Left ventricle myocardium inferior (tissue), 1 donor: ENCODE measurements around the gene SYT11. TPM values are rescaled to one million over a fixed set of nuclear protein-coding genes. Genes with fewer than 3 reads are reported as not detected.

Experiments used
- DNase-seq: peaks from one replicate; pipeline ENCODE4 v3.0.0-alpha.2; 2020
- H3K27ac ChIP-seq: fragments of 200-600 bp; replicated peaks from 2 replicates; pipeline ENCODE4 v1.8.0; 2021
- H3K27me3 ChIP-seq: fragments of 200-600 bp; 2 replicates; pipeline ENCODE4 v1.8.0; 2021; ENCODE audit warnings: low read depth
- H3K36me3 ChIP-seq: fragments of 200-600 bp; 2 replicates; pipeline ENCODE4 v1.8.0; 2021
- H3K4me1 ChIP-seq: fragments of 200-600 bp; 2 replicates; pipeline ENCODE4 v1.8.0; 2021
- H3K4me3 ChIP-seq: fragments of 200-600 bp; 2 replicates; pipeline ENCODE4 v1.8.0; 2021; ENCODE audit warnings: mild to moderate bottlenecking, moderate library complexity
- H3K9me3 ChIP-seq: fragments of 200-600 bp; replicated peaks from 2 replicates; pipeline ENCODE4 v1.8.0; 2021
- CTCF ChIP-seq: fragments of 200-600 bp; IDR thresholded peaks from 2 replicates; pipeline ENCODE4 v1.8.0; 2021; ENCODE audit warnings: antibody characterized with exemption, mild to moderate bottlenecking, borderline replicate concordance
- intact Hi-C: fragments of 100-400 bp; cut with micrococcal nuclease; formaldehyde crosslinking; loops from one replicate; pipeline ENCODE4 v1.11.0; 2022
- total RNA-seq: library from RNA; stranded (reverse); fragmentation: NEBNext Ultra II Directional; extraction: Animal tissue kit (Norgen Biotek cat#: 25700); gene quantifications from one replicate; pipeline ENCODE4 v1.2.1, GENCODE V29; 2021
- donor health status: DM: no; HTN: yes; CAD: no; lungs with severe emphysema.

The SYT11 gene
- total RNA-seq, 1 donor from 2014 or later: 11.1 TPM

GRCh38 chr1:155932081-155932480 is 72.7 kb downstream of the SYT11 start:
- intact Hi-C loops: no loop called here
- H3K4me1 ChIP-seq: peaks cover 60% of the 10 kb centered on the region
- peaks cover 58% of the 10 kb centered on the region for H3K36me3 ChIP-seq
- no peaks in the 10 kb centered on the region for H3K9me3 ChIP-seq
- H3K27ac ChIP-seq: no peak overlapping the region
- no peaks in the 10 kb centered on the region for H3K27me3 ChIP-seq
- H3K4me3 ChIP-seq: peak overlapping the region; percentile 94
- no peak for TF ChIP-seq CTCF
- no peak for DNase-seq

- Histone ChIP-seq H3K36me3 (peaks cover 54% of the 10 kb centered on the region), H3K27ac (no peak overlapping the region), H3K27me3 (no peaks in the 10 kb centered on the region), H3K9me3 (no peaks in the 10 kb centered on the region), H3K4me1 (peaks cover 60% of the 10 kb centered on the region), H3K4me3 (peak overlapping the region; percentile 94)
- no peak for DNase-seq
- TF ChIP-seq CTCF: no peak
- intact Hi-C loops: no loop called here
Observed at GRCh38 chr1:155932487-155932886, 73.1 kb downstream of the SYT11 start.

GRCh38 chr1:155933591-155934096 is 74.3 kb downstream of the SYT11 start:
- H3K27ac ChIP-seq: peak overlapping the region; percentile 93
- no peak for DNase-seq
- peak overlapping the region; percentile 94 for H3K4me3 ChIP-seq
- H3K27me3 ChIP-seq: no peaks in the 10 kb centered on the region
- peaks cover 42% of the 10 kb centered on the region for H3K36me3 ChIP-seq
- intact Hi-C loops: no loop called here
- peaks cover 68% of the 10 kb centered on the region for H3K4me1 ChIP-seq
- no peak for TF ChIP-seq CTCF
- H3K9me3 ChIP-seq: no peaks in the 10 kb centered on the region

GRCh38 chr1:155934097-155934935 is 74.9 kb downstream of the SYT11 start, which contains the start of gene KHDC4:
KHDC4 (minus strand) TSS chr1:155934413; CDS start chr1:155934373, 40 bp downstream.
- peak; percentile 31 for TF ChIP-seq CTCF
- H3K27me3 ChIP-seq: no peaks in the 10 kb centered on the region
- peak within 1 kb of the TSS; percentile 94 for H3K4me3 ChIP-seq
- H3K27ac ChIP-seq: peak within 1 kb of the TSS; percentile 93
- peaks cover 72% of the 10 kb centered on the region for H3K4me1 ChIP-seq
- H3K9me3 ChIP-seq: no peaks in the 10 kb centered on the region
- peaks cover 35% of the 10 kb centered on the region for H3K36me3 ChIP-seq
- intact Hi-C loops: no loop called here
- DNase-seq: peak; percentile 95

Other genes starting within 250 kb of the SYT11 start
- gene MSTO1, start 249.3 kb upstream of the SYT11 start, total RNA-seq: 13.1 TPM
- gene YY1AP1, start 170.8 kb upstream of the SYT11 start, total RNA-seq: 60.2 TPM
- 107 TPM for gene DAP3, start 170.5 kb upstream of the SYT11 start, total RNA-seq
- gene GON4L, start 2.4 kb upstream of the SYT11 start, total RNA-seq: 24.1 TPM
- gene RIT1, start 51.8 kb downstream of the SYT11 start, total RNA-seq: 19.0 TPM
- gene KHDC4, start 74.8 kb downstream of the SYT11 start, total RNA-seq: 21.2 TPM
- not detected for gene RXFP4, start 82.1 kb downstream of the SYT11 start, total RNA-seq
- gene ARHGEF2, start 119.0 kb downstream of the SYT11 start, total RNA-seq: 69.3 TPM
- gene SSR2, start 161.4 kb downstream of the SYT11 start, total RNA-seq: 77.6 TPM
- gene UBQLN4, start 194.2 kb downstream of the SYT11 start, total RNA-seq: 29.9 TPM
- 55.0 TPM for gene LAMTOR2, start 195.2 kb downstream of the SYT11 start, total RNA-seq
- gene RAB25, start 201.6 kb downstream of the SYT11 start, total RNA-seq: not detected
- gene MEX3A, start 222.9 kb downstream of the SYT11 start, total RNA-seq: 0.16 TPM